Mesangial cell (primary cell): ENCODE data around the gene CHFR. TPM values are rescaled to one million over a fixed set of nuclear protein-coding genes. Genes with fewer than 3 reads are reported as not detected.

Source experiments
- total RNA-seq: library from RNA; depleted of rRNA; stranded (reverse); fragments of >200 nt; gene quantifications from 2 replicates; pipeline ENCODE4 v1.2.3, GENCODE V29; 2015

Gene CHFR
- 31.0 and 44.1 TPM in 2 replicates for total RNA-seq

GRCh38 chr12:132887513-132888351 is at the start of gene CHFR:
Gene CHFR, minus strand, starts transcription at chr12:132887605. Its CDS starts 277 bp downstream, at chr12:132887328.

GRCh38 chr12:132828706-132829534 is 58.5 kb downstream of the CHFR start, which contains the start of gene GOLGA3:
Gene GOLGA3, minus strand, starts transcription at chr12:132828869. Its CDS starts 6,741 bp downstream, at chr12:132822128.

Other genes starting within 250 kb of the CHFR start
- 11.9 and 41.4 TPM in 2 replicates for gene POLE, start 200.3 kb downstream of the CHFR start, total RNA-seq
- gene PXMP2, start 200.0 kb downstream of the CHFR start, total RNA-seq = 28.9 and 36.2 TPM in 2 replicates
- gene PGAM5, start 176.8 kb downstream of the CHFR start, total RNA-seq = 33.0 and 67.1 TPM in 2 replicates
- 69.8 and 86.2 TPM in 2 replicates for gene ANKLE2, start 125.8 kb downstream of the CHFR start, total RNA-seq
- gene GOLGA3, start 58.7 kb downstream of the CHFR start, total RNA-seq = 49.3 and 62.2 TPM in 2 replicates
- gene ZNF605, start 68.7 kb upstream of the CHFR start, total RNA-seq = 3.7 and 5.1 TPM in 2 replicates
- 4.1 and 4.9 TPM in 2 replicates for gene ZNF26, start 98.8 kb upstream of the CHFR start, total RNA-seq
- gene ZNF84, start 149.9 kb upstream of the CHFR start, total RNA-seq = 6.0 and 15.6 TPM in 2 replicates
- gene ZNF140, start 193.3 kb upstream of the CHFR start, total RNA-seq = 6.5 and 11.9 TPM in 2 replicates
- gene ZNF891, start 242.7 kb upstream of the CHFR start, total RNA-seq = 0.33 and 0.63 TPM in 2 replicates
- gene ZNF10, start 243.0 kb upstream of the CHFR start, total RNA-seq = 2.8 and 7.9 TPM in 2 replicates